GM21447 (cell line): ENCODE measurements around the gene TNK2.
"Not testable (repeated sequence)": the region's sequence is repeated elsewhere in the genome, so short reads cannot be mapped to it uniquely, and the experiment has no call there.

ENCODE experiments used
- ATAC-seq: cut with Tn5 transposase; IDR thresholded peaks from one replicate; pipeline ENCODE4 v1.9.1; 2021; ENCODE audit not compliant: unreplicated experiment

Gene TNK2

GRCh38 chr3:195872097-195872496 lies 36.3 kb downstream of the TNK2 start:
- ATAC-seq, result no peak

GRCh38 chr3:195871686-195872085 lies 36.7 kb downstream of the TNK2 start:
- not testable (repeated sequence) for ATAC-seq

GRCh38 chr3:195870937-195871336 lies 37.4 kb downstream of the TNK2 start:
- no peak for ATAC-seq

- ATAC-seq, result no peak
Measured at GRCh38 chr3:195870442-195870841, 37.9 kb downstream of the TNK2 start.

GRCh38 chr3:195869413-195870001 lies 38.8 kb downstream of the TNK2 start:
- ATAC-seq, result no peak

GRCh38 chr3:195868866-195869412 lies 39.4 kb downstream of the TNK2 start:
- ATAC-seq, result no peak

GRCh38 chr3:195868336-195868865 lies 40.0 kb downstream of the TNK2 start:
- no peak for ATAC-seq

GRCh38 chr3:195867631-195868335 lies 40.6 kb downstream of the TNK2 start:
- ATAC-seq, result no peak

GRCh38 chr3:195866686-195867511 lies 41.5 kb downstream of the TNK2 start:
- ATAC-seq, result no peak

GRCh38 chr3:195865752-195866151 lies 42.6 kb downstream of the TNK2 start:
- no peak for ATAC-seq

GRCh38 chr3:195863121-195864061 lies 45.0 kb downstream of the TNK2 start:
- no peak for ATAC-seq

- not testable (repeated sequence) for ATAC-seq
Measured at GRCh38 chr3:195862318-195862717, 46.0 kb downstream of the TNK2 start.

GRCh38 chr3:195860456-195860855 lies 47.9 kb downstream of the TNK2 start:
- ATAC-seq, result no peak

GRCh38 chr3:195859846-195860411 lies 48.4 kb downstream of the TNK2 start:
- no peak for ATAC-seq

- no peak for ATAC-seq
Measured at GRCh38 chr3:195859061-195859845, 49.1 kb downstream of the TNK2 start.

- ATAC-seq, result no peak
Measured at GRCh38 chr3:195856410-195857084, 51.8 kb downstream of the TNK2 start.

- ATAC-seq, result no peak
Measured at GRCh38 chr3:195855471-195856409, 52.6 kb downstream of the TNK2 start.
